GM12875 (cell line): ENCODE data around the gene STAT3.
"Not testable (repeated sequence)": the region's sequence is repeated elsewhere in the genome, so short reads cannot be mapped to it uniquely, and the experiment has no call there.

Source experiments
- H3K4me3 ChIP-seq: one replicate; pipeline ENCODE4 v1.5.1; 2011; ENCODE audit warnings: low read depth, low read length, control low read depth
- TF ChIP-seq, protein P1 (sequence below): IDR thresholded peaks from 2 replicates; pipeline ENCODE4 v1.5.1; 2011; ENCODE audit warnings: low read depth, mild to moderate bottlenecking, control low read depth, inconsistent platforms, low read length, moderate library complexity, borderline replicate concordance; ENCODE audit not compliant: insufficient read depth

The STAT3 gene

DNA sequence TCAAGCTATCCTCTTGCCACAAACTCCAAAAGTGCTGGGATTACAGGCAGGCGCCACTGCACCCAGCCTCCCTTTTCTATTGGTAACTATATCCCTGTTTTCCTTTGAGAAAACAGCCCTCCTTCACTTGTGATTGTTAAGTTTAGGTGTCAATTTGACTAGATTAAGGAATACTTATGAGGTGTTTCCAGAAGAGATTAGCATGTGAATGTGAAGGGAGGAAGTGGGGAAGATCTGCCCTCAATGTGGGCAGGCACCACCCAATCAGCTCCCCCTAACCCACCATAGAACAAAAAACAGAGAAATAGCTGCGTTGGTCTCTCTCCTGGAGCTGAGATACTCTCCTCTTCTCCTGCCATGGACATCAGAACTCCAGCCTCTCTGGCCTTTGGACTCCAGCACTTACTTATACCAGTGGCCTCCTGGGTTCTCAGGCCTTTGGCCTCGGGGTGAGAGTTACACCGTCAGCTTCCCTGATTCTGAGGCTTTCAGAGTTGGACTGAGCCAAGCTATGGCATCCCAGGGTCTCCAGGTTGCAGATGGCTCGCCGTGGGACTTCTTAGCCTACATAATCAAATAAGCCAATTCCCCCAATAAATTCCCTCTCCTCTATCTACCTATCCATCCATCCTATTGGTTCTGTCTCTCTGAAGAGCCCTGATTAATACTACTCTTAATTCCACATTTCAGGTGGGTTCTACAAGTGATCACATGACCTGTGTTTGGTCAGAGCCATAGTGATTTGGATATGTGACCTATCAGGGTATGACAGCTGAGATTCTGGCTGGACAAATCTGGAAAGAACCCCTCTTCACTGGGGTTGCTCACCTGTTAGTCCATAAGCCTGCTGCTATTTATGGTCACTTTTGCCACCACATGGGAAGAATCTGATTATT lies 12.0 kb upstream of the STAT3 start:
- no peak overlapping the region for H3K4me3 ChIP-seq
- TF ChIP-seq, protein P1, sequence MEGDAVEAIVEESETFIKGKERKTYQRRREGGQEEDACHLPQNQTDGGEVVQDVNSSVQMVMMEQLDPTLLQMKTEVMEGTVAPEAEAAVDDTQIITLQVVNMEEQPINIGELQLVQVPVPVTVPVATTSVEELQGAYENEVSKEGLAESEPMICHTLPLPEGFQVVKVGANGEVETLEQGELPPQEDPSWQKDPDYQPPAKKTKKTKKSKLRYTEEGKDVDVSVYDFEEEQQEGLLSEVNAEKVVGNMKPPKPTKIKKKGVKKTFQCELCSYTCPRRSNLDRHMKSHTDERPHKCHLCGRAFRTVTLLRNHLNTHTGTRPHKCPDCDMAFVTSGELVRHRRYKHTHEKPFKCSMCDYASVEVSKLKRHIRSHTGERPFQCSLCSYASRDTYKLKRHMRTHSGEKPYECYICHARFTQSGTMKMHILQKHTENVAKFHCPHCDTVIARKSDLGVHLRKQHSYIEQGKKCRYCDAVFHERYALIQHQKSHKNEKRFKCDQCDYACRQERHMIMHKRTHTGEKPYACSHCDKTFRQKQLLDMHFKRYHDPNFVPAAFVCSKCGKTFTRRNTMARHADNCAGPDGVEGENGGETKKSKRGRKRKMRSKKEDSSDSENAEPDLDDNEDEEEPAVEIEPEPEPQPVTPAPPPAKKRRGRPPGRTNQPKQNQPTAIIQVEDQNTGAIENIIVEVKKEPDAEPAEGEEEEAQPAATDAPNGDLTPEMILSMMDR, result no peak

DNA sequence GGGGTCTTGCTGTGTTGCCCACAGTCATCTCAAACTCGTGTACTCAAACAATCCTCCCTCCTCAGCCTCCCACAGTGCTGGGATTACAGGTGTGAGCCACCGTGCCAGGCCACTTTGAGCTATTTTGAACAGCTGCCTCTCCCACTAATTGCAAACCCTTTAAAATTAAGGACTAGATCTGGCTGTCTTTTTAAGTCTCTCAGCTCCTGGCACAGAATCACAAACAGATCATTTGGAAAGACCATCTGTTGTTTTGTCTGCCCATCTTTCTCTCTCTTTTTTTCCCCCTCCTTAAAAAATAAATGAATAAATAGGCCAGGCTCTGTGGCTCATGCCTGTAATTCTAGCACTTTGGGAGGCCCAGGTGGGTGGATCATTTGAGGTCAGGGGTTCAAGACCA lies 10.9 kb upstream of the STAT3 start:
- H3K4me3 ChIP-seq, result no peak overlapping the region
- TF ChIP-seq, protein P1, result no peak

DNA sequence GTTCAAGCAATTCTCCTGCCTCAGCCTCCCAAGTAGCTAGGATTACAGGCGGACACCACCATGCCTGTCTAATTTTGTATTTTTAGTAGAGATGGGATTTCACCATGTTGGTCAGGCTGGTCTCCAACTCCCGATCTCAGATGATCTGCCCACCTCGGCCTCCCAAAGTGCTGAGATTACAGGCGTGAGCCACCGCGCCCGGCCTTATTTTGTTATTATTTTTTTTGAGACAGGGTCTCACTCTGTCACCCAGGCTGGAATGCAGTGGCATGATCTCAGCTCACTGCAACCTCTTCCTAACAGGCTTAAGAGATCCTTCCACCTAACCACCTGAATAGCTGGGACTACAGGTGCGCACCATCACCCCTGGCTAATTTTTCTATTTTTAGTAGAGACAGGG lies 7.4 kb upstream of the STAT3 start:
- not testable (repeated sequence) for H3K4me3 ChIP-seq

DNA sequence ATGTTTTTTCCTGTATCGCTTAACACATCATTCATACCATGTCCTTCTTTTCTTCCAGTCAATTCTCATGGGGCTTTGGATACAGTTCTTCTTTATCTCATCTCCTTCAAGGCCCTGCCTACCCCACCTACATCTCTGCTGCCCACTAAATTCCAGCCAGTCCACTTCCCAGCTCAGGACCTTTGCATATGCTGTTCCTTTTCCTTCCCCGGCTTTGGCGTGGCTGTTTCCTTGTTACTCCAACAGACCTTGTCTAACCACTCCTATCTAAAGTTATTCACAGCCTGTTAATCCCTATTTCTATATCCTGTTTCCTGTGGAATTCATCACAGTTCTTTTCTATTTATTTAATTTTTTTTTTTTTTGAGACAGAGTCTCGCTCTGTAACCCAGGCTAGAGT lies 6.6 kb upstream of the STAT3 start:
- TF ChIP-seq, protein P1, result no peak

DNA sequence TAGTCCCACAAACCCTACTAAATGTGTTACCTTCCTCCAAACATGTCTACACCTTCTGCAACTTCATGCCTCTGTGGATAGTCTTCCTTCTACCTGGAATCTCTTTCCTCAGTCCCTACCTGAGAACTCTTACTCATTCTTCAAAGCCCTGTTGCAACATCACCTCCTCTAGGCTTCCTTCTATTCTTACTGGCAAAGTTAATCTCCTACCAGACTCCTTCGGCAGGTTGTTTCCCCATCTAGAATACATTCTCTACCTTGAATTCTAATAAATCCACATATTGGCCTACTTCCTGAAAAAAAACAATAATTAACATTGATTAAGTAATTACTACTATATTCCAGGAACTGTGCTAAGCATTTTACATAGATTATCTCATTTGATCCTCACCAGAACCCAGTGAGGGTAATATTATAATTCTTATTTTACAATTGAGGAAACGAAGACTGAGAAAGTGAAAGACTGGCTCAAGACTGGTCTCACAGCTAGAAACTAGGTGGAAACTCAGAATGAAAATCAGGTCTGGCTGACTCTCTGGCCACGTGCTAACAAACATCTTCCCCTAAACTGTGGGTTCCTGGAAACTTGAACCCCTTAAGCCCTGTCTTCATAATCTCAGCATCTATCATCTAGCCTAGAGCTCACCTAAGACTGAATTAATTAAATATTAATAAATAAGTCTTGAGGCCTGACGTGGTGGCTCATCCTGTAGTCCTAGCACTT lies 4.6 kb upstream of the STAT3 start:
- TF ChIP-seq, protein P1, result no peak
- H3K4me3 ChIP-seq, result no peak overlapping the region

More for the DNA sequence above, 6.6 kb upstream of the STAT3 start:
- H3K4me3 ChIP-seq, result no peak overlapping the region

DNA sequence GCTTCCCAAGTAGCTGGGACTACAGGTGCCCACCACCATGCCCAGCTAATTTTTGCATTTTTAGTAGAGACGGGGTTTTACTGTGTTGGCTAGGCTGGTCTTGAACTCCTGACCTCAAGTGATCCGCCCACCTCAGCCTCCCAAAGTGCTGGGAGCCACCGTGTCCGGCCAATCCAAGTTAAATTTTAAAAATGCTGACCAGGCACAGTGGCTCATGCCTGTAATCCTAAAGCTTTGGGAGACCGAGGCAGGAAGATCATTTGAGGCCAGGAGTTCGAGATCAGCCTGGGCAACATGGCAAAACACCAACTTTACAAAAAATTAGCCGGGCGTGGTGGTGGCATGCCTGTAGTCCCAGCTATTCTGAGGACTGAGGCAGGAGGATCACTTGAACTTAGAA lies 3.2 kb upstream of the STAT3 start:
- not testable (repeated sequence) for H3K4me3 ChIP-seq

DNA sequence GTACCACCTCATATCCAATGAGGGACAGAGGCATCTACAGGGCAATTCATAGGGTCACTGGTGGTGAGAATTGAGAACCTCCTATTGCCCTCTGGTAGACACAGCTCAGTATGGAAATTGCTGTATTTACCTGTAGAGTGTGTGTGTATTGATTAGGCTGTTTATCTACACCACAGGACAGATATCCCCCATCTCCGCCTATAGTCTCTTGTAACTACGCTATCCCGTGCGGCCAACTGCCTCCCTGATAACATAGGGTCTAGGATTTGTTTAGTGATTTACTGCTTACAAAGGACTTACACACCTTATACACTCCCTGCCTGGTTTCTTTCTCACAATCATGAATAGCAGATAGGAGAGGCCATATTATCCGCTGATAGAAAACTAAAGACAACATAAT lies 1.7 kb upstream of the STAT3 start:
- TF ChIP-seq, protein P1, result no peak
- no peak overlapping the region for H3K4me3 ChIP-seq

DNA sequence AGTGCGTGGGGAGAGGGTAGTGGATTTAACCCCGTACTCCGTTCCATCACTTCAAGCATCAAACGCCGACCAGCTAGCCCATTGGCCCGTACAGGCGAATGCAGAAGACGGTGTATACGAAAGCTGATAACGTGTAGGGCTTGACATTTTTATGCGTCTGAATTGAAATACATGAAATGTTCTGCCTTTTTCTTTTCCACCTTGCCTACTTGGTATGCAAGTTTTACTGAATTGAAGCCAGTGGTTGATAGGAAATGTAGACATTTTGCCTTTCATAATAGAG lies 834 bp upstream of the STAT3 start:
- TF ChIP-seq, protein P1, result no peak
- H3K4me3 ChIP-seq, result peak overlapping the region; percentile 30
